SK-N-MC (cell line): ENCODE data around the gene FAM221B.

Experiments
- EZH2 ChIP-seq: fragments of 200-600 bp; sonication (generic); IDR thresholded peaks from one replicate; pipeline ENCODE4 v1.6.1; 2017; ENCODE audit warnings: antibody characterized with exemption
- FOXP2 ChIP-seq: optimal IDR thresholded peaks from 2 replicates; pipeline ENCODE3; 2011; ENCODE audit warnings: mild to moderate bottlenecking, moderate library complexity; ENCODE audit not compliant: insufficient read depth; ENCODE audit errors: extremely low read length, control extremely low read depth
- POLR2AphosphoS5 ChIP-seq: IDR thresholded peaks from 2 replicates; pipeline ENCODE4 v1.6.1; 2012; ENCODE audit warnings: mild to moderate bottlenecking, low read depth, low read length, borderline replicate concordance

GRCh38 chr9:35797311-35798109, 31.0 kb downstream of the FAM221B start:
- TF ChIP-seq EZH2 (no peak), POLR2AphosphoS5 (no peak), FOXP2 (no peak)
